ENCODE measurements around the gene KDSR.
"Not testable (repeated sequence)": the region's sequence is repeated elsewhere in the genome, so short reads cannot be mapped to it uniquely, and the experiment has no call there.

Gene KDSR

GRCh38 chr18:63365876-63366212, 1.2 kb downstream of the KDSR start:
- WGBS, result 4% methylated on average over 12 of the region's 12 CpGs
- 0 out of 2 replicates have a peak, but pooled peaks cover 6% of the 10 kb centered on the region for H3K9me3 ChIP-seq (ENCODE audit: insufficient read depth, low read depth, low read length)
- peak overlapping the region; percentile 84 for H3K9ac ChIP-seq (ENCODE audit: low read depth, low read length)
- H3K36me3 ChIP-seq (ENCODE audit: insufficient read depth, low read length), result peaks cover 24% of the 10 kb centered on the region
- no peaks in the 10 kb centered on the region for H3K27me3 ChIP-seq (ENCODE audit: insufficient read depth, low read length)
- peaks cover 6% of the 10 kb centered on the region for H3K4me1 ChIP-seq (ENCODE audit: insufficient read depth, low read length)
- peak overlapping the region; percentile 0; the same call in 1 of the 2 replicates for H3K27ac ChIP-seq (ENCODE audit: low read depth, low read length)
- peak overlapping the region; percentile 73 for H3K4me3 ChIP-seq (ENCODE audit: low read length)

- no peak overlapping the region for H3K9ac ChIP-seq (ENCODE audit: low read depth, low read length)
- no peak overlapping the region for H3K4me3 ChIP-seq (ENCODE audit: low read length)
- no peaks in the 10 kb centered on the region for H3K27me3 ChIP-seq (ENCODE audit: insufficient read depth, low read length)
- H3K4me1 ChIP-seq (ENCODE audit: insufficient read depth, low read length), result peaks cover 6% of the 10 kb centered on the region
- 0 out of 2 replicates have a peak, but pooled peaks cover under 1% of the 10 kb centered on the region for H3K9me3 ChIP-seq (ENCODE audit: insufficient read depth, low read depth, low read length)
- 86% methylated on average over 2 of the region's 2 CpGs for WGBS
- peaks cover 41% of the 10 kb centered on the region for H3K36me3 ChIP-seq (ENCODE audit: insufficient read depth, low read length)
- no peak overlapping the region for H3K27ac ChIP-seq (ENCODE audit: low read depth, low read length)
Observed at GRCh38 chr18:63363951-63364350, 3.1 kb downstream of the KDSR start.

GRCh38 chr18:63363420-63363819, 3.6 kb downstream of the KDSR start:
- H3K36me3 ChIP-seq (ENCODE audit: insufficient read depth, low read length), result peaks cover 45% of the 10 kb centered on the region
- WGBS, result no CpG with 5 or more reads among the region's 2 CpGs
- not testable (repeated sequence) for H3K4me3 ChIP-seq (ENCODE audit: low read length); H3K9me3 ChIP-seq (ENCODE audit: insufficient read depth, low read depth, low read length); H3K27ac ChIP-seq (ENCODE audit: low read depth, low read length); H3K9ac ChIP-seq (ENCODE audit: low read depth, low read length); H3K27me3 ChIP-seq (ENCODE audit: insufficient read depth, low read length); H3K4me1 ChIP-seq (ENCODE audit: insufficient read depth, low read length)

GRCh38 chr18:63356272-63356896, 10.6 kb downstream of the KDSR start:
- WGBS, result 100% methylated on average over 6 of the region's 7 CpGs
- peaks cover 87% of the 10 kb centered on the region for H3K36me3 ChIP-seq (ENCODE audit: insufficient read depth, low read length)
- H3K4me1 ChIP-seq (ENCODE audit: insufficient read depth, low read length), result no peaks in the 10 kb centered on the region
- no peak overlapping the region for H3K27ac ChIP-seq (ENCODE audit: low read depth, low read length)
- no peaks in the 10 kb centered on the region for H3K27me3 ChIP-seq (ENCODE audit: insufficient read depth, low read length)
- no peak overlapping the region for H3K4me3 ChIP-seq (ENCODE audit: low read length)
- no peaks in the 10 kb centered on the region for H3K9me3 ChIP-seq (ENCODE audit: insufficient read depth, low read depth, low read length)
- no peak overlapping the region for H3K9ac ChIP-seq (ENCODE audit: low read depth, low read length)

- no peak overlapping the region for H3K9ac ChIP-seq (ENCODE audit: low read depth, low read length)
- H3K27ac ChIP-seq (ENCODE audit: low read depth, low read length), result no peak overlapping the region
- H3K36me3 ChIP-seq (ENCODE audit: insufficient read depth, low read length), result peaks cover 93% of the 10 kb centered on the region
- no peaks in the 10 kb centered on the region for H3K9me3 ChIP-seq (ENCODE audit: insufficient read depth, low read depth, low read length)
- no peaks in the 10 kb centered on the region for H3K4me1 ChIP-seq (ENCODE audit: insufficient read depth, low read length)
- 50% methylated on average over 2 of the region's 2 CpGs for WGBS
- H3K27me3 ChIP-seq (ENCODE audit: insufficient read depth, low read length), result no peaks in the 10 kb centered on the region
- no peak overlapping the region for H3K4me3 ChIP-seq (ENCODE audit: low read length)
Observed at GRCh38 chr18:63350230-63350629, 16.8 kb downstream of the KDSR start.

GRCh38 chr18:63348508-63349136, 18.4 kb downstream of the KDSR start:
- no peak overlapping the region for H3K27ac ChIP-seq (ENCODE audit: low read depth, low read length)

GRCh38 chr18:63346480-63347183, 20.4 kb downstream of the KDSR start:
- peaks cover 93% of the 10 kb centered on the region for H3K36me3 ChIP-seq (ENCODE audit: insufficient read depth, low read length)
- H3K27ac ChIP-seq (ENCODE audit: low read depth, low read length), result no peak overlapping the region
- H3K9me3 ChIP-seq (ENCODE audit: insufficient read depth, low read depth, low read length), result no peaks in the 10 kb centered on the region
- no peak overlapping the region for H3K9ac ChIP-seq (ENCODE audit: low read depth, low read length)
- no peaks in the 10 kb centered on the region for H3K4me1 ChIP-seq (ENCODE audit: insufficient read depth, low read length)
- H3K27me3 ChIP-seq (ENCODE audit: insufficient read depth, low read length), result no peaks in the 10 kb centered on the region
- no peak overlapping the region for H3K4me3 ChIP-seq (ENCODE audit: low read length)
- WGBS, result 95% methylated on average over 7 of the region's 7 CpGs

More at GRCh38 chr18:63348508-63349136, 18.4 kb downstream of the KDSR start:
- Histone ChIP-seq H3K4me3 (ENCODE audit: low read length) (no peak overlapping the region), H3K27me3 (ENCODE audit: insufficient read depth, low read length) (no peaks in the 10 kb centered on the region), H3K4me1 (ENCODE audit: insufficient read depth, low read length) (no peaks in the 10 kb centered on the region), H3K9ac (ENCODE audit: low read depth, low read length) (no peak overlapping the region), H3K9me3 (ENCODE audit: insufficient read depth, low read depth, low read length) (no peaks in the 10 kb centered on the region), H3K36me3 (ENCODE audit: insufficient read depth, low read length) (peaks cover 93% of the 10 kb centered on the region)
- WGBS, result 96% methylated on average over 7 of the region's 7 CpGs

- Histone ChIP-seq H3K9ac (ENCODE audit: low read depth, low read length) (no peak overlapping the region), H3K4me3 (ENCODE audit: low read length) (no peak overlapping the region)
- WGBS, result 94% methylated on average over 7 of the region's 7 CpGs
Observed at GRCh38 chr18:63346031-63346430, 21.0 kb downstream of the KDSR start.

GRCh38 chr18:63344918-63345317, 22.1 kb downstream of the KDSR start:
- Histone ChIP-seq H3K27ac (ENCODE audit: low read depth, low read length) (no peak overlapping the region), H3K4me1 (ENCODE audit: insufficient read depth, low read length) (peaks cover 10% of the 10 kb centered on the region), H3K4me3 (ENCODE audit: low read length) (no peak overlapping the region), H3K9me3 (ENCODE audit: insufficient read depth, low read depth, low read length) (no peaks in the 10 kb centered on the region), H3K36me3 (ENCODE audit: insufficient read depth, low read length) (peaks cover 89% of the 10 kb centered on the region), H3K9ac (ENCODE audit: low read depth, low read length) (no peak overlapping the region), H3K27me3 (ENCODE audit: insufficient read depth, low read length) (no peaks in the 10 kb centered on the region)
- whole genome bisulfite sequencing, result 91% methylated on average over 2 of the region's 2 CpGs

More at GRCh38 chr18:63346031-63346430, 21.0 kb downstream of the KDSR start:
- Histone ChIP-seq H3K4me1 (ENCODE audit: insufficient read depth, low read length) (no peaks in the 10 kb centered on the region), H3K27me3 (ENCODE audit: insufficient read depth, low read length) (no peaks in the 10 kb centered on the region), H3K27ac (ENCODE audit: low read depth, low read length) (no peak overlapping the region), H3K9me3 (ENCODE audit: insufficient read depth, low read depth, low read length) (no peaks in the 10 kb centered on the region), H3K36me3 (ENCODE audit: insufficient read depth, low read length) (peaks cover 92% of the 10 kb centered on the region)

GRCh38 chr18:63344263-63344662, 22.7 kb downstream of the KDSR start:
- peaks cover 86% of the 10 kb centered on the region for H3K36me3 ChIP-seq (ENCODE audit: insufficient read depth, low read length)
- no peak overlapping the region for H3K27ac ChIP-seq (ENCODE audit: low read depth, low read length)
- no peaks in the 10 kb centered on the region for H3K9me3 ChIP-seq (ENCODE audit: insufficient read depth, low read depth, low read length)
- peaks cover 16% of the 10 kb centered on the region for H3K4me1 ChIP-seq (ENCODE audit: insufficient read depth, low read length)
- WGBS, result 93% methylated on average over 5 of the region's 5 CpGs
- H3K9ac ChIP-seq (ENCODE audit: low read depth, low read length), result no peak overlapping the region
- no peaks in the 10 kb centered on the region for H3K27me3 ChIP-seq (ENCODE audit: insufficient read depth, low read length)
- H3K4me3 ChIP-seq (ENCODE audit: low read length), result no peak overlapping the region

- H3K9me3 ChIP-seq (ENCODE audit: insufficient read depth, low read depth, low read length), result no peaks in the 10 kb centered on the region
- H3K9ac ChIP-seq (ENCODE audit: low read depth, low read length), result no peak overlapping the region
- no peak overlapping the region for H3K4me3 ChIP-seq (ENCODE audit: low read length)
- H3K27me3 ChIP-seq (ENCODE audit: insufficient read depth, low read length), result no peaks in the 10 kb centered on the region
- H3K36me3 ChIP-seq (ENCODE audit: insufficient read depth, low read length), result peaks cover 89% of the 10 kb centered on the region
- peaks cover 17% of the 10 kb centered on the region for H3K4me1 ChIP-seq (ENCODE audit: insufficient read depth, low read length)
- 64% methylated on average over 5 of the region's 5 CpGs for WGBS
- no peak overlapping the region for H3K27ac ChIP-seq (ENCODE audit: low read depth, low read length)
Observed at GRCh38 chr18:63342206-63342605, 24.8 kb downstream of the KDSR start.
